Mesangial cell (primary cell): ENCODE data around the gene CEP76. TPM values are rescaled to one million over a fixed set of nuclear protein-coding genes. Genes with fewer than 3 reads are reported as not detected.

ENCODE experiments used
- total RNA-seq: library from RNA; depleted of rRNA; stranded (reverse); fragments of >200 nt; gene quantifications from 2 replicates; pipeline ENCODE4 v1.2.3, GENCODE V29; 2015

CEP76 gene
- total RNA-seq = 4.7 and 9.1 TPM in 2 replicates

GRCh38 chr18:12702221-12703095 is at the start of gene CEP76, which contains the start of gene PSMG2:
Gene CEP76 (minus strand): TSS chr18:12702723. CDS start chr18:12702548, 175 bp downstream.
Gene PSMG2 (plus strand): TSS chr18:12703042. CDS start chr18:12703108, 66 bp downstream.

GRCh38 chr18:12657684-12658425 is 44.7 kb downstream of the CEP76 start, which contains the start of gene SPIRE1:
Gene SPIRE1 (minus strand): TSS chr18:12658107. CDS start chr18:12657866, 241 bp downstream.

Other genes with a start within 250 kb of the CEP76 start
- 13.9 and 24.2 TPM in 2 replicates for gene SPIRE1, start 44.6 kb downstream of the CEP76 start, total RNA-seq
- 62.5 and 73.7 TPM in 2 replicates for gene PSMG2, start 319 bp upstream of the CEP76 start, total RNA-seq
- 16.0 and 18.1 TPM in 2 replicates for gene PTPN2, start 181.5 kb upstream of the CEP76 start, total RNA-seq
- 22.7 and 39.9 TPM in 2 replicates for gene SEH1L, start 245.3 kb upstream of the CEP76 start, total RNA-seq